T-cell (primary cell): Measurements from ENCODE around the gene LRRN4CL. TPM values are rescaled to one million over a fixed set of nuclear protein-coding genes. Genes with fewer than 3 reads are reported as not detected.
A peak's percentile ranks its signal among the peaks of the same experiment; 100 is the strongest.

Experiments used
- ATAC-seq, 4 experiments: fragments of 200-7000 bp in 3 of 4; fragments of 150-1000 bp in 1 of 4; cut with Tn5 transposase; replicated peaks in 1 of 4; 1 replicate in 3 of 4; 2 replicates in 1 of 4; pipeline ENCODE4 v1.10.0; 2021; ENCODE audit warnings: moderate library complexity in 3 of 4, mild to moderate bottlenecking in 2 of 4, moderate number of reproducible peaks in 1 of 4
- CTCF ChIA-PET, 2 donors: fragments of 300-600 bp; sonication (Branson Sonifier 250); formaldehyde crosslinking; loops; one replicate each; lab custom pipeline; 2022; ENCODE audit warnings: antibody characterized with exemption in 2 of 2; lab: Charles Lee
- POLR2A ChIA-PET, 2 donors: fragments of 300-600 bp; sonication (Branson Sonifier 250); formaldehyde crosslinking; loops; one replicate each; lab custom pipeline; 2022; ENCODE audit warnings: antibody characterized with exemption in 2 of 2; lab: Charles Lee
- DNase-seq, 35 experiments: peaks; one replicate each; pipeline versions ENCODE4 v3.0.0 to v3.0.0-alpha.2; 2013 to 2023
- H3K27ac ChIP-seq: one replicate; pipeline ENCODE4 v1.5.1; 2013; ENCODE audit warnings: low read length
- H3K27me3 ChIP-seq, 2 experiments: replicated peaks in 1 of 2; 1 replicate in 1 of 2; 2 replicates in 1 of 2; pipeline versions ENCODE4 v1.6.1 to v1.7.0; 2013; ENCODE audit warnings: low read length in 1 of 2, mixed read lengths in 1 of 2; ENCODE audit not compliant: control insufficient read depth in 2 of 2, insufficient read depth in 2 of 2; ENCODE audit errors: extremely low read depth in 1 of 2
- H3K36me3 ChIP-seq, 2 donors: 1 replicate in 1 of 2; 2 replicates in 1 of 2; pipeline versions ENCODE4 v1.6.1 to v1.7.0; 2013; ENCODE audit warnings: low read length in 1 of 2; ENCODE audit not compliant: control insufficient read depth in 2 of 2, insufficient read depth in 1 of 2; ENCODE audit errors: extremely low read depth in 1 of 2
- H3K4me1 ChIP-seq, 2 experiments: 1 replicate in 1 of 2; 2 replicates in 1 of 2; pipeline versions ENCODE4 v1.6.1 to v1.7.0; 2013; ENCODE audit warnings: low read length in 2 of 2, mixed read lengths in 1 of 2; ENCODE audit not compliant: insufficient read depth in 2 of 2, control insufficient read depth in 1 of 2; ENCODE audit errors: extremely low read depth in 1 of 2
- H3K4me3 ChIP-seq, 2 donors: 1 replicate in 1 of 2; 2 replicates in 1 of 2; pipeline versions ENCODE4 v1.5.1 to v1.7.0; 2013; ENCODE audit warnings: mild to moderate bottlenecking in 2 of 2, low read length in 1 of 2, moderate library complexity in 1 of 2; ENCODE audit not compliant: control insufficient read depth in 1 of 2; ENCODE audit errors: extremely low read depth in 1 of 2
- H3K9me3 ChIP-seq: 2 replicates; pipeline ENCODE4 v1.7.0; 2013
- H3K27ac Mint-ChIP-seq, 2 donors: one replicate each; pipeline ENCODE4 v1.8.0; 2020 to 2021; ENCODE audit warnings: mild to moderate bottlenecking in 2 of 2, mixed read lengths in 2 of 2
- H3K27me3 Mint-ChIP-seq, 2 donors: one replicate each; pipeline ENCODE4 v1.8.0; 2021 to 2022; ENCODE audit warnings: mixed read lengths in 2 of 2
- H3K36me3 Mint-ChIP-seq: one replicate; pipeline ENCODE4 v1.8.0; 2021; ENCODE audit warnings: mixed read lengths
- H3K4me1 Mint-ChIP-seq, 3 donors: one replicate each; pipeline ENCODE4 v1.8.0; 2020 to 2022; ENCODE audit warnings: mixed read lengths in 3 of 3, mild to moderate bottlenecking in 1 of 3
- H3K4me3 Mint-ChIP-seq, 3 donors: one replicate each; pipeline ENCODE4 v1.8.0; 2020 to 2022; ENCODE audit warnings: mild to moderate bottlenecking in 3 of 3, mixed read lengths in 3 of 3, moderate library complexity in 3 of 3
- H3K9me3 Mint-ChIP-seq, 3 donors: one replicate each; pipeline ENCODE4 v1.8.0; 2020 to 2022; ENCODE audit warnings: mixed read lengths in 3 of 3
- WGBS: methylation state at CpG from one replicate; pipeline ENCODE4 v1.1.5; 2013; ENCODE audit warnings: missing lambda C conversion rate; ENCODE audit not compliant: insufficient coverage; 5-methylcytosine and 5-hydroxymethylcytosine counted together
- total RNA-seq, 35 experiments: library from RNA in 6 of 35; stranded (reverse) in 6 of 35; fragments of 120-200 nt in 1 of 35; gene quantifications; one replicate each; pipeline versions ENCODE4 v1.2.1 to v1.2.4 and lab custom pipeline; 2013 to 2026

The LRRN4CL gene
- total RNA-seq, 5 donors from 2014 or later (not counting 1 experiment from before 2014, with no cell fraction given): 0.14 to 0.29 (median 0.19) TPM; not detected in 1

- peaks cover 0 to 23% of the 10 kb centered on the region in 2 donors for H3K36me3 ChIP-seq
- peak overlapping the region; percentile 93 to 95 (median 95) for H3K4me3 Mint-ChIP-seq
- peaks cover 19 to 60% of the 10 kb centered on the region in 2 experiments for H3K4me1 ChIP-seq
- no peaks in the 10 kb centered on the region for H3K27me3 Mint-ChIP-seq
- H3K27ac Mint-ChIP-seq: peak overlapping the region; percentile 49 to 94
- WGBS: no CpG with 5 or more reads among the region's 2 CpGs
- H3K4me1 Mint-ChIP-seq: peaks cover 52 to 62% (median 60%) of the 10 kb centered on the region in 3 donors
- DNase-seq: no peak
- no peak overlapping the region for H3K27ac ChIP-seq
- H3K9me3 Mint-ChIP-seq: no peaks in the 10 kb centered on the region
- POLR2A ChIA-PET: interaction anchor here in 1 of 2 donors (0.9 to 3.7 kb wide), 2 partner anchors 9 to 76 kb away, joined by 4 to 17 read pairs; partner anchors contain the start of gene TUT1
- no peak overlapping the region for H3K4me3 ChIP-seq
- peaks cover 16% of the 10 kb centered on the region for H3K36me3 Mint-ChIP-seq
- H3K9me3 ChIP-seq: no peaks in the 10 kb centered on the region
- CTCF ChIA-PET: interaction anchor here in 1 of 2 donors (0.6 kb wide), 1 partner anchor 34 kb away, joined by 4 read pairs; no protein-coding TSS in a partner anchor
- no peak for ATAC-seq
- H3K27me3 ChIP-seq: peaks cover 0 to 3% of the 10 kb centered on the region in 2 experiments
Observed at GRCh38 chr11:62667460-62667859, 21.9 kb downstream of the LRRN4CL start.

GRCh38 chr11:62666259-62666926 is 22.9 kb downstream of the LRRN4CL start:
- Mint-ChIP-seq H3K27me3 (no peaks in the 10 kb centered on the region), H3K27ac (peak overlapping the region; percentile 75 to 94), H3K36me3 (peaks cover 16% of the 10 kb centered on the region), H3K9me3 (no peaks in the 10 kb centered on the region), H3K4me1 (peaks cover 46 to 56% (median 52%) of the 10 kb centered on the region in 3 donors), H3K4me3 (peak overlapping the region; percentile 93 to 95 (median 95))
- Histone ChIP-seq H3K27me3 (peaks cover 0 to 3% of the 10 kb centered on the region in 2 experiments), H3K4me1 (peaks cover 19 to 52% of the 10 kb centered on the region in 2 experiments), H3K36me3 (peaks cover 0 to 25% of the 10 kb centered on the region in 2 donors), H3K4me3 (peak overlapping the region; percentile 97 to 99), H3K9me3 (no peaks in the 10 kb centered on the region), H3K27ac (peak overlapping the region; percentile 73)
- ChIA-PET POLR2A (interaction anchor here (0.6 to 3.7 kb wide), 8 partner anchors 10 to 175 kb away, joined by 3 to 28 read pairs (median 6); partner anchors contain the start of genes INTS5 (in 2 of the 2) and TUT1 (in 1 of the 2)), CTCF (interaction anchor here (0.7 to 1.9 kb wide), 4 partner anchors 8 to 1638 kb away, joined by 3 to 8 read pairs (median 7); partner anchors contain the start of genes MTA2 (in 1 of the 2) and TUT1 (in 1 of the 2))
- ATAC-seq (no peak), DNase-seq (no peak)
- WGBS: 56% methylated on average over 12 of the region's 16 CpGs

- ChIA-PET POLR2A (interaction anchor here (0.6 to 3.7 kb wide), 39 partner anchors 8 to 204 kb away, joined by 3 to 34 read pairs (median 6); partner anchors contain the start of genes INTS5 (in 2 of the 2), MTA2 (in 2 of the 2), B3GAT3 (in 1 of the 2) and EEF1G (in 1 of the 2)), CTCF (interaction anchor here (0.7 to 1.9 kb wide), 22 partner anchors 9 to 1638 kb away, joined by 3 to 26 read pairs (median 7); partner anchors contain the start of genes TUT1 (in 2 of the 2), B3GAT3 (in 1 of the 2), EEF1G (in 1 of the 2) and EML3 (in 1 of the 2))
- peaks cover 39 to 49% (median 45%) of the 10 kb centered on the region in 3 donors for H3K4me1 Mint-ChIP-seq
- no peaks in the 10 kb centered on the region for H3K27me3 Mint-ChIP-seq
- WGBS: 3% methylated on average over 37 of the region's 39 CpGs
- peak overlapping the region; percentile 93 to 95 (median 95) for H3K4me3 Mint-ChIP-seq
- H3K27ac ChIP-seq: peak overlapping the region; percentile 73
- peaks cover 18 to 47% of the 10 kb centered on the region in 2 experiments for H3K4me1 ChIP-seq
- peaks cover 0 to 25% of the 10 kb centered on the region in 2 donors for H3K36me3 ChIP-seq
- peak overlapping the region; percentile 93 to 94 for H3K27ac Mint-ChIP-seq
- DNase-seq (peak in 32 of 35 experiments; percentile 11 to 69 (median 48)), ATAC-seq (peak; percentile 28 to 38 (median 34))
- peak overlapping the region; percentile 97 to 99 for H3K4me3 ChIP-seq
- no peaks in the 10 kb centered on the region for H3K9me3 Mint-ChIP-seq
- H3K9me3 ChIP-seq: no peaks in the 10 kb centered on the region
- H3K36me3 Mint-ChIP-seq: peaks cover 16% of the 10 kb centered on the region
- peaks cover 0 to 3% of the 10 kb centered on the region in 2 experiments for H3K27me3 ChIP-seq
Observed at GRCh38 chr11:62665599-62666258, 23.6 kb downstream of the LRRN4CL start.

- ChIA-PET CTCF (interaction anchor here (0.7 to 1.9 kb wide), 21 partner anchors 9 to 240 kb away, joined by 3 to 26 read pairs (median 7); partner anchors contain the start of genes TUT1 (in 2 of the 2), B3GAT3 (in 1 of the 2), EEF1G (in 1 of the 2) and EML3 (in 1 of the 2)), POLR2A (interaction anchor here (0.5 to 3.7 kb wide), 45 partner anchors 8 to 1653 kb away, joined by 3 to 34 read pairs (median 5); partner anchors contain the start of genes HNRNPUL2 (in 2 of the 2), INTS5 (in 2 of the 2), MTA2 (in 2 of the 2) and TUT1 (in 2 of the 2))
- H3K27ac Mint-ChIP-seq: peak within 1 kb of the TSS; percentile 93 to 94
- H3K4me3 Mint-ChIP-seq: peak within 1 kb of the TSS; percentile 93 to 95 (median 95)
- peaks cover 18 to 43% of the 10 kb centered on the region in 2 experiments for H3K4me1 ChIP-seq
- peak within 1 kb of the TSS; percentile 73 for H3K27ac ChIP-seq
- no peaks in the 10 kb centered on the region for H3K9me3 Mint-ChIP-seq
- peak within 1 kb of the TSS; percentile 97 to 99 for H3K4me3 ChIP-seq
- ATAC-seq (peak; percentile 90 to 94 (median 92)), DNase-seq (peak; percentile 86 to 97 (median 93))
- peaks cover 33 to 44% (median 40%) of the 10 kb centered on the region in 3 donors for H3K4me1 Mint-ChIP-seq
- under 1% methylated on average over 43 of the region's 47 CpGs for WGBS
- H3K9me3 ChIP-seq: no peaks in the 10 kb centered on the region
- peaks cover 0 to 25% of the 10 kb centered on the region in 2 donors for H3K36me3 ChIP-seq
- peaks cover 0 to 3% of the 10 kb centered on the region in 2 experiments for H3K27me3 ChIP-seq
- H3K27me3 Mint-ChIP-seq: no peaks in the 10 kb centered on the region
- H3K36me3 Mint-ChIP-seq: peaks cover 16% of the 10 kb centered on the region
Observed at GRCh38 chr11:62665075-62665598, 24.2 kb downstream of the LRRN4CL start, which contains the start of the genes C11orf98 and CSKMT. Gene C11orf98, minus strand, starts transcription at chr11:62665210. Its CDS starts 41 bp downstream, at chr11:62665169. Gene CSKMT, plus strand, starts transcription at chr11:62665312. Its CDS starts 568 bp downstream, at chr11:62665880.

GRCh38 chr11:62664405-62665074 is 24.8 kb downstream of the LRRN4CL start:
- POLR2A ChIA-PET: interaction anchor here (0.5 to 3.7 kb wide), 39 partner anchors 9 to 1653 kb away, joined by 3 to 34 read pairs (median 6); partner anchors contain the start of genes HNRNPUL2 (in 2 of the 2), INTS5 (in 2 of the 2), MTA2 (in 2 of the 2) and TUT1 (in 2 of the 2)
- Histone ChIP-seq H3K9me3 (no peaks in the 10 kb centered on the region), H3K27ac (peak overlapping the region; percentile 73), H3K27me3 (peaks cover 0 to 3% of the 10 kb centered on the region in 2 experiments), H3K36me3 (peaks cover 0 to 24% of the 10 kb centered on the region in 2 donors), H3K4me1 (peaks cover 18 to 39% of the 10 kb centered on the region in 2 experiments), H3K4me3 (peak overlapping the region; percentile 97 to 99)
- ATAC-seq (peak; percentile 58 to 68 (median 66)), DNase-seq (peak in 29 of 35 experiments; percentile 33 to 72 (median 54))
- WGBS: 2% methylated on average over 33 of the region's 36 CpGs
- Mint-ChIP-seq H3K4me1 (peaks cover 31 to 40% (median 35%) of the 10 kb centered on the region in 3 donors), H3K4me3 (peak overlapping the region; percentile 93 to 95 (median 95)), H3K27me3 (no peaks in the 10 kb centered on the region), H3K27ac (peak overlapping the region; percentile 93 to 94), H3K9me3 (no peaks in the 10 kb centered on the region), H3K36me3 (peaks cover 16% of the 10 kb centered on the region)
- CTCF ChIA-PET: interaction anchor here (0.6 to 1.9 kb wide), 22 partner anchors 10 to 240 kb away, joined by 3 to 26 read pairs (median 6); partner anchors contain the start of genes TUT1 (in 2 of the 2), B3GAT3 (in 1 of the 2), EEF1G (in 1 of the 2) and EML3 (in 1 of the 2)
